NB4 (cell line): ENCODE measurements around the gene EPN2.

Source experiments
- CTCF ChIP-seq: IDR thresholded peaks from one replicate; pipeline ENCODE4 v1.5.1; 2012; ENCODE audit warnings: low read depth, low read length
- MYC ChIP-seq: IDR thresholded peaks from 2 replicates; pipeline ENCODE4 v1.6.1; 2011; ENCODE audit warnings: low read depth, low read length
- POLR2A ChIP-seq: IDR thresholded peaks from 2 replicates; pipeline ENCODE4 v1.6.1; 2011; ENCODE audit warnings: mild to moderate bottlenecking; ENCODE audit not compliant: insufficient read length; ENCODE audit errors: extremely low read depth
- TF ChIP-seq, protein P1 (sequence below): IDR thresholded peaks from 2 replicates; pipeline ENCODE4 v1.6.1; 2011; ENCODE audit warnings: low read depth, low read length

DNA sequence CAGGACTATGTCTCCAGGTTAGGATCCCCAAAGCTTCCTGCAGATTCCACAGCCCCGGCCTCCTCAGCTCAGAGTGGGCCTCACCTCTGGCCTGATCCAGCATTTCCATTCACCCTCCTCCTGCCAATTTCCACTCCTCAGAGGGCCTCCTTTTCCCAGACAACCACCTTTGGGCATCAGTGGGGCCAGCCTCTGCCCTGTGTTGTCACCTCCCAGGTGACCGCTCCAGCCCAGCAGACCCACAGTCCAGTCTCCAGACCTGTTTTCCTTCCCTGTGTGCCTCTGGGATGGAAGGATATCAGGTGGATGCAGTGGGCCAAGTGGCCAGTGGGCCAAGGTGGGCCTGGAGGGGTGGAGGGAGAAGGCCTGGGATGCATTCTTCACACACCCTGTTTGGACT lies 92.7 kb downstream of the EPN2 start:
- TF ChIP-seq CTCF (no peak), POLR2A (no peak), MYC (no peak)
- TF ChIP-seq, protein P1, sequence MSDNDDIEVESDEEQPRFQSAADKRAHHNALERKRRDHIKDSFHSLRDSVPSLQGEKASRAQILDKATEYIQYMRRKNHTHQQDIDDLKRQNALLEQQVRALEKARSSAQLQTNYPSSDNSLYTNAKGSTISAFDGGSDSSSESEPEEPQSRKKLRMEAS: no peak
